Measurements from ENCODE around the gene SMC6.

Gene SMC6

GRCh38 chr2:17790536-17790935, 36.9 kb upstream of the SMC6 start:
- no peak overlapping the region for H3K27ac ChIP-seq (ENCODE audit: low read length)
- H3K9ac ChIP-seq (ENCODE audit: low read depth, low read length) = no peak overlapping the region
- no peak overlapping the region for H3K4me3 ChIP-seq (ENCODE audit: low read length)
- no peaks in the 10 kb centered on the region for H3K36me3 ChIP-seq (ENCODE audit: insufficient read depth, low read depth, low read length)
- no peaks in the 10 kb centered on the region for H3K9me3 ChIP-seq (ENCODE audit: insufficient read depth, low read depth, low read length)
- no peaks in the 10 kb centered on the region for H3K4me1 ChIP-seq (ENCODE audit: insufficient read depth, low read length)
- no peaks in the 10 kb centered on the region for H3K27me3 ChIP-seq (ENCODE audit: insufficient read depth, low read length)

- no peak overlapping the region for H3K9ac ChIP-seq (ENCODE audit: low read depth, low read length)
- H3K27me3 ChIP-seq (ENCODE audit: insufficient read depth, low read length) = no peaks in the 10 kb centered on the region
- H3K4me1 ChIP-seq (ENCODE audit: insufficient read depth, low read length) = no peaks in the 10 kb centered on the region
- H3K9me3 ChIP-seq (ENCODE audit: insufficient read depth, low read depth, low read length) = no peaks in the 10 kb centered on the region
- no peak overlapping the region for H3K4me3 ChIP-seq (ENCODE audit: low read length)
- H3K36me3 ChIP-seq (ENCODE audit: insufficient read depth, low read depth, low read length) = no peaks in the 10 kb centered on the region
- no peak overlapping the region for H3K27ac ChIP-seq (ENCODE audit: low read length)
Measured at GRCh38 chr2:17788773-17789172, 35.2 kb upstream of the SMC6 start.

GRCh38 chr2:17786727-17787126, 33.1 kb upstream of the SMC6 start:
- no peak overlapping the region for H3K4me3 ChIP-seq (ENCODE audit: low read length)
- no peak overlapping the region for H3K9ac ChIP-seq (ENCODE audit: low read depth, low read length)
- H3K4me1 ChIP-seq (ENCODE audit: insufficient read depth, low read length) = no peaks in the 10 kb centered on the region
- H3K9me3 ChIP-seq (ENCODE audit: insufficient read depth, low read depth, low read length) = no peaks in the 10 kb centered on the region
- H3K27me3 ChIP-seq (ENCODE audit: insufficient read depth, low read length) = no peaks in the 10 kb centered on the region
- H3K36me3 ChIP-seq (ENCODE audit: insufficient read depth, low read depth, low read length) = peaks cover 4% of the 10 kb centered on the region; the same call in 1 of the 2 replicates
- no peak overlapping the region for H3K27ac ChIP-seq (ENCODE audit: low read length)

- H3K4me3 ChIP-seq (ENCODE audit: low read length) = no peak overlapping the region
- no peaks in the 10 kb centered on the region for H3K9me3 ChIP-seq (ENCODE audit: insufficient read depth, low read depth, low read length)
- H3K36me3 ChIP-seq (ENCODE audit: insufficient read depth, low read depth, low read length) = peaks cover 52% of the 10 kb centered on the region
- no peak overlapping the region for H3K9ac ChIP-seq (ENCODE audit: low read depth, low read length)
- H3K4me1 ChIP-seq (ENCODE audit: insufficient read depth, low read length) = no peaks in the 10 kb centered on the region
- no peak overlapping the region for H3K27ac ChIP-seq (ENCODE audit: low read length)
- H3K27me3 ChIP-seq (ENCODE audit: insufficient read depth, low read length) = no peaks in the 10 kb centered on the region
Measured at GRCh38 chr2:17781482-17781881, 27.9 kb upstream of the SMC6 start.

- Histone ChIP-seq H3K27me3 (ENCODE audit: insufficient read depth, low read length) (no peaks in the 10 kb centered on the region), H3K36me3 (ENCODE audit: insufficient read depth, low read depth, low read length) (peaks cover 61% of the 10 kb centered on the region), H3K9me3 (ENCODE audit: insufficient read depth, low read depth, low read length) (no peaks in the 10 kb centered on the region), H3K4me1 (ENCODE audit: insufficient read depth, low read length) (no peaks in the 10 kb centered on the region), H3K27ac (ENCODE audit: low read length) (no peak overlapping the region), H3K4me3 (ENCODE audit: low read length) (no peak overlapping the region), H3K9ac (ENCODE audit: low read depth, low read length) (no peak overlapping the region)
Measured at GRCh38 chr2:17780546-17780945, 26.9 kb upstream of the SMC6 start.

GRCh38 chr2:17772532-17772931, 18.9 kb upstream of the SMC6 start:
- H3K4me3 ChIP-seq (ENCODE audit: low read length) = no peak overlapping the region
- H3K36me3 ChIP-seq (ENCODE audit: insufficient read depth, low read depth, low read length) = peaks cover 89% of the 10 kb centered on the region
- no peak overlapping the region for H3K27ac ChIP-seq (ENCODE audit: low read length)
- no peaks in the 10 kb centered on the region for H3K27me3 ChIP-seq (ENCODE audit: insufficient read depth, low read length)
- no peaks in the 10 kb centered on the region for H3K9me3 ChIP-seq (ENCODE audit: insufficient read depth, low read depth, low read length)
- H3K9ac ChIP-seq (ENCODE audit: low read depth, low read length) = no peak overlapping the region
- H3K4me1 ChIP-seq (ENCODE audit: insufficient read depth, low read length) = no peaks in the 10 kb centered on the region

- no peak overlapping the region for H3K4me3 ChIP-seq (ENCODE audit: low read length)
- H3K4me1 ChIP-seq (ENCODE audit: insufficient read depth, low read length) = no peaks in the 10 kb centered on the region
- peaks cover 91% of the 10 kb centered on the region for H3K36me3 ChIP-seq (ENCODE audit: insufficient read depth, low read depth, low read length)
- no peak overlapping the region for H3K9ac ChIP-seq (ENCODE audit: low read depth, low read length)
- H3K27ac ChIP-seq (ENCODE audit: low read length) = no peak overlapping the region
- H3K27me3 ChIP-seq (ENCODE audit: insufficient read depth, low read length) = no peaks in the 10 kb centered on the region
- H3K9me3 ChIP-seq (ENCODE audit: insufficient read depth, low read depth, low read length) = no peaks in the 10 kb centered on the region
Measured at GRCh38 chr2:17771956-17772355, 18.3 kb upstream of the SMC6 start.

GRCh38 chr2:17768894-17769293, 15.3 kb upstream of the SMC6 start:
- Histone ChIP-seq H3K9ac (ENCODE audit: low read depth, low read length) (no peak overlapping the region), H3K27me3 (ENCODE audit: insufficient read depth, low read length) (no peaks in the 10 kb centered on the region), H3K9me3 (ENCODE audit: insufficient read depth, low read depth, low read length) (no peaks in the 10 kb centered on the region), H3K36me3 (ENCODE audit: insufficient read depth, low read depth, low read length) (peaks cover 81% of the 10 kb centered on the region), H3K4me3 (ENCODE audit: low read length) (no peak overlapping the region), H3K27ac (ENCODE audit: low read length) (no peak overlapping the region), H3K4me1 (ENCODE audit: insufficient read depth, low read length) (no peaks in the 10 kb centered on the region)

- H3K4me1 ChIP-seq (ENCODE audit: insufficient read depth, low read length) = no peaks in the 10 kb centered on the region
- no peaks in the 10 kb centered on the region for H3K27me3 ChIP-seq (ENCODE audit: insufficient read depth, low read length)
- H3K4me3 ChIP-seq (ENCODE audit: low read length) = no peak overlapping the region
- H3K9ac ChIP-seq (ENCODE audit: low read depth, low read length) = no peak overlapping the region
- H3K27ac ChIP-seq (ENCODE audit: low read length) = no peak overlapping the region
- H3K9me3 ChIP-seq (ENCODE audit: insufficient read depth, low read depth, low read length) = no peaks in the 10 kb centered on the region
- peaks cover 80% of the 10 kb centered on the region for H3K36me3 ChIP-seq (ENCODE audit: insufficient read depth, low read depth, low read length)
Measured at GRCh38 chr2:17765398-17765797, 11.8 kb upstream of the SMC6 start.

- Histone ChIP-seq H3K36me3 (ENCODE audit: insufficient read depth, low read depth, low read length) (peaks cover 65% of the 10 kb centered on the region), H3K9me3 (ENCODE audit: insufficient read depth, low read depth, low read length) (no peaks in the 10 kb centered on the region), H3K27me3 (ENCODE audit: insufficient read depth, low read length) (no peaks in the 10 kb centered on the region), H3K27ac (ENCODE audit: low read length) (no peak overlapping the region), H3K4me3 (ENCODE audit: low read length) (no peak overlapping the region), H3K9ac (ENCODE audit: low read depth, low read length) (no peak overlapping the region), H3K4me1 (ENCODE audit: insufficient read depth, low read length) (no peaks in the 10 kb centered on the region)
Measured at GRCh38 chr2:17763641-17764333, 10.2 kb upstream of the SMC6 start.

GRCh38 chr2:17762451-17762850, 8.8 kb upstream of the SMC6 start:
- Histone ChIP-seq H3K4me1 (ENCODE audit: insufficient read depth, low read length) (no peaks in the 10 kb centered on the region), H3K36me3 (ENCODE audit: insufficient read depth, low read depth, low read length) (peaks cover 51% of the 10 kb centered on the region), H3K9ac (ENCODE audit: low read depth, low read length) (no peak overlapping the region), H3K4me3 (ENCODE audit: low read length) (no peak overlapping the region), H3K9me3 (ENCODE audit: insufficient read depth, low read depth, low read length) (no peaks in the 10 kb centered on the region), H3K27ac (ENCODE audit: low read length) (no peak overlapping the region), H3K27me3 (ENCODE audit: insufficient read depth, low read length) (no peaks in the 10 kb centered on the region)

GRCh38 chr2:17759805-17760204, 6.2 kb upstream of the SMC6 start:
- Histone ChIP-seq H3K36me3 (ENCODE audit: insufficient read depth, low read depth, low read length) (peaks cover 32% of the 10 kb centered on the region), H3K27ac (ENCODE audit: low read length) (no peak overlapping the region)

More at GRCh38 chr2:17759805-17760204, 6.2 kb upstream of the SMC6 start:
- Histone ChIP-seq H3K4me1 (ENCODE audit: insufficient read depth, low read length) (peaks cover 8% of the 10 kb centered on the region; the same call in 1 of the 2 replicates), H3K4me3 (ENCODE audit: low read length) (no peak overlapping the region), H3K9me3 (ENCODE audit: insufficient read depth, low read depth, low read length) (no peaks in the 10 kb centered on the region), H3K27me3 (ENCODE audit: insufficient read depth, low read length) (no peaks in the 10 kb centered on the region), H3K9ac (ENCODE audit: low read depth, low read length) (no peak overlapping the region)
